GM21390 (cell line): ENCODE measurements around the gene TM7SF3.
"Not testable (repeated sequence)": the region's sequence is repeated elsewhere in the genome, so short reads cannot be mapped to it uniquely, and the experiment has no call there.

ENCODE experiments used
- ATAC-seq: cut with Tn5 transposase; IDR thresholded peaks from one replicate; pipeline ENCODE4 v1.9.1; 2021; ENCODE audit not compliant: unreplicated experiment

The TM7SF3 gene

GRCh38 chr12:26979733-26980132 is 34.5 kb downstream of the TM7SF3 start:
- no peak for ATAC-seq

GRCh38 chr12:26978801-26979200 is 35.4 kb downstream of the TM7SF3 start:
- ATAC-seq, result no peak

- no peak for ATAC-seq
Observed at GRCh38 chr12:26976687-26977086, 37.5 kb downstream of the TM7SF3 start.

- peak; percentile 96 for ATAC-seq
Observed at GRCh38 chr12:26971963-26972362, 42.2 kb downstream of the TM7SF3 start.

GRCh38 chr12:26970136-26970535 is 44.0 kb downstream of the TM7SF3 start:
- ATAC-seq, result no peak

GRCh38 chr12:26966842-26967241 is 47.3 kb downstream of the TM7SF3 start:
- ATAC-seq, result no peak

GRCh38 chr12:26963413-26963812 is 50.8 kb downstream of the TM7SF3 start:
- no peak for ATAC-seq

- no peak for ATAC-seq
Observed at GRCh38 chr12:26961803-26962202, 52.4 kb downstream of the TM7SF3 start.

- not testable (repeated sequence) for ATAC-seq
Observed at GRCh38 chr12:26961391-26961790, 52.8 kb downstream of the TM7SF3 start.

GRCh38 chr12:26954027-26954426 is 60.2 kb downstream of the TM7SF3 start:
- no peak for ATAC-seq

GRCh38 chr12:26953447-26953846 is 60.7 kb downstream of the TM7SF3 start:
- no peak for ATAC-seq

GRCh38 chr12:26948309-26948708 is 65.9 kb downstream of the TM7SF3 start:
- no peak for ATAC-seq

GRCh38 chr12:26941215-26941594 is 73.0 kb downstream of the TM7SF3 start:
- no peak for ATAC-seq

- no peak for ATAC-seq
Observed at GRCh38 chr12:26940516-26941214, 73.5 kb downstream of the TM7SF3 start.

GRCh38 chr12:26939953-26940352 is 74.2 kb downstream of the TM7SF3 start:
- ATAC-seq, result no peak

GRCh38 chr12:26939192-26939832 is 74.9 kb downstream of the TM7SF3 start:
- ATAC-seq, result no peak

- ATAC-seq, result peak; percentile 14
Observed at GRCh38 chr12:26938701-26939062, 75.5 kb downstream of the TM7SF3 start.

- ATAC-seq, result peak; percentile 78
Observed at GRCh38 chr12:26937863-26938700, 76.1 kb downstream of the TM7SF3 start, which contains the start of the genes FGFR1OP2 and INTS13. TSS of gene FGFR1OP2 (plus strand) at chr12:26938470. CDS start at chr12:26954159, 15,689 bp downstream. TSS of gene INTS13 (minus strand) at chr12:26937981. CDS start at chr12:26936803, 1,178 bp downstream.

- ATAC-seq, result no peak
Observed at GRCh38 chr12:26937443-26937862, 76.7 kb downstream of the TM7SF3 start.

GRCh38 chr12:26936559-26937442 is 77.4 kb downstream of the TM7SF3 start:
- ATAC-seq, result no peak
